Cardiac fibroblast (primary cell): ENCODE measurements around the gene MAGEL2.

Source experiments
- DNase-seq, 2 donors: peaks; one replicate each; pipeline versions ENCODE4 v3.0.0 to v3.0.0-alpha.2; 2010; ENCODE audit warnings: low read depth in 2 of 2
- H3K4me3 ChIP-seq, 2 donors: replicated peaks in 1 of 2; 1 replicate in 1 of 2; 2 replicates in 1 of 2; pipeline ENCODE4 v1.5.1; 2011; ENCODE audit warnings: low read depth in 2 of 2, low read length in 2 of 2, mild to moderate bottlenecking in 2 of 2, moderate library complexity in 1 of 2
- TF ChIP-seq, protein P1 (sequence below): IDR thresholded peaks from one replicate; pipeline ENCODE4 v1.5.1; 2011; ENCODE audit warnings: low read depth, mild to moderate bottlenecking, low read length, inconsistent platforms

The MAGEL2 gene

GRCh38 chr15:23686466-23687142 is 38.9 kb upstream of the MAGEL2 start:
- TF ChIP-seq, protein P1, sequence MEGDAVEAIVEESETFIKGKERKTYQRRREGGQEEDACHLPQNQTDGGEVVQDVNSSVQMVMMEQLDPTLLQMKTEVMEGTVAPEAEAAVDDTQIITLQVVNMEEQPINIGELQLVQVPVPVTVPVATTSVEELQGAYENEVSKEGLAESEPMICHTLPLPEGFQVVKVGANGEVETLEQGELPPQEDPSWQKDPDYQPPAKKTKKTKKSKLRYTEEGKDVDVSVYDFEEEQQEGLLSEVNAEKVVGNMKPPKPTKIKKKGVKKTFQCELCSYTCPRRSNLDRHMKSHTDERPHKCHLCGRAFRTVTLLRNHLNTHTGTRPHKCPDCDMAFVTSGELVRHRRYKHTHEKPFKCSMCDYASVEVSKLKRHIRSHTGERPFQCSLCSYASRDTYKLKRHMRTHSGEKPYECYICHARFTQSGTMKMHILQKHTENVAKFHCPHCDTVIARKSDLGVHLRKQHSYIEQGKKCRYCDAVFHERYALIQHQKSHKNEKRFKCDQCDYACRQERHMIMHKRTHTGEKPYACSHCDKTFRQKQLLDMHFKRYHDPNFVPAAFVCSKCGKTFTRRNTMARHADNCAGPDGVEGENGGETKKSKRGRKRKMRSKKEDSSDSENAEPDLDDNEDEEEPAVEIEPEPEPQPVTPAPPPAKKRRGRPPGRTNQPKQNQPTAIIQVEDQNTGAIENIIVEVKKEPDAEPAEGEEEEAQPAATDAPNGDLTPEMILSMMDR: no peak
- DNase-seq: peak in 1 of 2 donors; percentile 3
- H3K4me3 ChIP-seq: peak overlapping the region in 1 of 2 donors; percentile 48

DNA sequence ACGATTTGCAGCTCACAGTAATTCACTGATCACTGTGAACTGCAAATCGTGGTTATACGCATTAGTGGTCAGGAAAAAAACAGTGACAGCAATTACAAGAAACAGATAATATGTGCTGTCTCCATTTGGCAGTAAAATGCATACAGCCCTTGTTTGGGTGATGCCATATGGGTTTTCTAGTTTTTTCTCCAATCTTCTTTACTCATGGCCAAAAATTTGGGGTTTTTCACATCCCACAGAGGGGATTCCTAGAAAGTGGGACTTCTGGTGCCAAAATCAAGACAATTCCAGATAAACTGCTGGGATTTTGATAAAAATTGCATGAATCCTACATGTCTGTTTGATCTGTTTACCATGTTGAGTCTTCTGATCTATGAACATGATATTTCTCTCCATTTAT is 23.8 kb upstream of the MAGEL2 start:
- no peak overlapping the region for H3K4me3 ChIP-seq
- TF ChIP-seq, protein P1: no peak
- DNase-seq: no peak

GRCh38 chr15:23670970-23671369 is 23.3 kb upstream of the MAGEL2 start:
- no peak for DNase-seq
- no peak overlapping the region for H3K4me3 ChIP-seq
- TF ChIP-seq, protein P1: no peak

DNA sequence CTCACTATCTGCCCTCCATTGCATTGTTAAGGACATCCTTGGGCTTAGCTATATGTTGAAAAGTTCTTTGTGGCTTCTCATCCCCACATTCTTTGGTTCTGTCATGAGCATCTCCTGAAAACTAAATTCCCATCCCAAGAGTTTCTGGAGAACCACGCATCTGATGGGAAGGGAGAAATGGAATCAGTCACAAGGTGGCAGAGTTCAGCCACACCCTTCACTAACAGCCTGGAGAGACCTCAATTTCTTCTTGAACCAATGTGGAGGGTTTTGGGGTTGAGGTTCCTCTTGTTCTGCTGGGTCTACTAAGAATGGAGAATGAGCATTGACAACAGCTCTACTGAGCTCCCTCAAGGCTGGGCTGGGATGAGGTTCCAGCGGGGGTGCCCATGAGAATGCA is 15.6 kb upstream of the MAGEL2 start:
- TF ChIP-seq, protein P1: no peak

DNA sequence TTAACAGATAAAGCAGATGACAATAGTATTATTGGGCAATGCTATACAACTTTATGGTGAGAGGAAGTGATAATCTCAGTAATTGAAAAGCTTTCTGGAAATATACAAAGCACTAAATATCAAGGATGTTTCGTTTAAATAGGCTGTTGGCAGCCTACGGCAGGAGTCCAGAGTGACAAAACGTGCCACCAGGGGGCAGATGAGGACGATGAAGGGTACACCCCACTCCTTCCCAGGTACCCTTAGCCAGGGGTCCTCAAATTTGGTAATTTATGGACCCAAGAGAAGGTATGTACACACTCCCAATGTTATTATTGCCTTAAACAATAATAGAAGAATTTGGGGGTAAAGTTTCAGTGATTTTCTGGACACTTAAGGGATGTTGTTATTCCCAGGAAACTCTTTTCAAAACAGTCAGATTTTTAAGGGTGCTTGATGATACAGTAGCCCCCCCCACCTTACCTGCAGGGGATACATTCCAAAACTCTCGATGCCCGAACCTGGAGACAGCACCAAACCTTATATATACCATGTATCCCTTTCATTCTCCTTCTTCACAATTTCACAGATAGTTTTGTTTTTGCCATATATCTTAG is 1.4 kb upstream of the MAGEL2 start:
- DNase-seq: peak in 1 of 2 donors; percentile 0
- TF ChIP-seq, protein P1: peak; percentile 36

More for the DNA sequence above, 15.6 kb upstream of the MAGEL2 start:
- DNase-seq: no peak
- H3K4me3 ChIP-seq: no peak overlapping the region

GRCh38 chr15:23647001-23647295 is 719 bp downstream of the MAGEL2 start:
- no peak for DNase-seq
- H3K4me3 ChIP-seq: no peak overlapping the region
- TF ChIP-seq, protein P1: no peak

More for the DNA sequence above, 1.4 kb upstream of the MAGEL2 start:
- no peak overlapping the region for H3K4me3 ChIP-seq
